Sigmoid colon (tissue), 7 donors: ENCODE data around the gene LAMA3. TPM values are rescaled to one million over a fixed set of nuclear protein-coding genes. Genes with fewer than 3 reads are reported as not detected.

Source experiments
- DNase-seq: peaks from one replicate; pipeline ENCODE4 v3.0.0-alpha.2; 2019
- H3K27ac ChIP-seq, 4 donors: fragments of 200-600 bp; sonication (generic); one replicate each; pipeline ENCODE4 v1.5.1; 2016 to 2019; ENCODE audit warnings: mild to moderate bottlenecking in 1 of 4
- H3K27me3 ChIP-seq, 3 donors: fragments of 200-600 bp; sonication (generic); one replicate each; pipeline ENCODE4 v1.5.1; 2019; ENCODE audit warnings: mild to moderate bottlenecking in 1 of 3
- H3K36me3 ChIP-seq, 4 donors: fragments of 200-600 bp; sonication (generic); one replicate each; pipeline ENCODE4 v1.5.1; 2016 to 2019
- H3K4me1 ChIP-seq, 4 donors: fragments of 200-600 bp; sonication (generic); one replicate each; pipeline ENCODE4 v1.5.1; 2017 to 2019
- H3K4me3 ChIP-seq, 4 donors: fragments of 200-600 bp; sonication (generic); one replicate each; pipeline ENCODE4 v1.5.1; 2017 to 2019; ENCODE audit warnings: mild to moderate bottlenecking in 2 of 4, moderate library complexity in 1 of 4
- H3K9me3 ChIP-seq, 4 donors: fragments of 200-600 bp in 3 of 4; sonication (generic) in 3 of 4; one replicate each; pipeline versions ENCODE4 v1.5.1 to v1.6.1; 2013 to 2019
- CTCF ChIP-seq, 4 experiments: fragments of 450-650 bp in 3 of 4; fragments of 200-600 bp in 1 of 4; IDR thresholded peaks; one replicate each; pipeline ENCODE4 v1.5.1; 2016 to 2019; ENCODE audit warnings: antibody characterized with exemption in 4 of 4, mild to moderate bottlenecking in 3 of 4, moderate library complexity in 2 of 4
- EP300 ChIP-seq, 4 donors: sonication (generic); formaldehyde crosslinking; IDR thresholded peaks; one replicate each; pipeline ENCODE4 v1.6.1; 2017; ENCODE audit warnings: antibody characterized with exemption in 4 of 4
- POLR2A ChIP-seq, 2 donors: fragments of 450-650 bp; IDR thresholded peaks; one replicate each; pipeline ENCODE4 v1.6.1; 2016; ENCODE audit warnings: antibody characterized with exemption in 2 of 2, mild to moderate bottlenecking in 2 of 2, moderate library complexity in 2 of 2
- POLR2AphosphoS5 ChIP-seq, 4 donors: sonication (generic); formaldehyde crosslinking; IDR thresholded peaks; one replicate each; pipeline ENCODE4 v1.6.1; 2017; ENCODE audit warnings: antibody characterized with exemption in 4 of 4
- WGBS, 2 donors: extraction: QIAGEN DNeasy Blood & Tissue Kit; methylation state at CpG; one replicate each; pipeline ENCODE4 v1.1.7; 2013; 5-methylcytosine and 5-hydroxymethylcytosine counted together
- intact Hi-C: fragments of 100-400 bp; cut with DNase I; formaldehyde crosslinking; loops from one replicate; pipeline ENCODE4 v1.15.1; 2023
- polyA plus RNA-seq, 3 donors: library from polyadenylated mRNA; stranded (reverse); fragments of 200-250 nt; gene quantifications; one replicate each; pipeline ENCODE4 v1.2.3, GENCODE V29; 2013
- total RNA-seq, 4 donors: library from RNA; depleted of rRNA; stranded (reverse); fragments of >200 nt; gene quantifications; one replicate each; pipeline ENCODE4 v1.1.0, GENCODE V29; 2016
- donor health status: healthy with polysubstance abuse.
- donor health status: Bipolar disorder and iron deficiency.
- donor health status: healthy.

The LAMA3 gene
- total and polyA plus RNA-seq, 7 donors: 6.0 to 19.9 (median 14.1) TPM

GRCh38 chr18:23810396-23810795 is 121.1 kb downstream of the LAMA3 start:
- Histone ChIP-seq H3K36me3 (no peaks in the 10 kb centered on the region), H3K9me3 (no peaks in the 10 kb centered on the region), H3K27ac (no peak overlapping the region), H3K4me3 (no peak overlapping the region), H3K4me1 (no peaks in the 10 kb centered on the region), H3K27me3 (no peaks in the 10 kb centered on the region)
- intact Hi-C loops: loop anchor here (10.0 kb wide), 1 partner anchor 126 kb away; the partner anchor contains the start of gene LAMA3
- TF ChIP-seq POLR2AphosphoS5 (IDR thresholded peaks at IDR 0.05): no peak
- TF ChIP-seq CTCF (IDR thresholded peaks at IDR 0.05): no peak
- no peak for TF ChIP-seq EP300 (IDR thresholded peaks at IDR 0.05)
- TF ChIP-seq POLR2A (IDR thresholded peaks at IDR 0.05): no peak
- DNase-seq: no peak
- WGBS, 2 donors: 76 to 87% methylated on average over 3 of the region's 3 CpGs

- no peak for DNase-seq
- no peaks in the 10 kb centered on the region for H3K9me3 ChIP-seq
- no peaks in the 10 kb centered on the region for H3K36me3 ChIP-seq
- 93% methylated on average over 3 of the region's 3 CpGs for WGBS, 2 donors
- no peak overlapping the region for H3K27ac ChIP-seq
- TF ChIP-seq POLR2A (IDR thresholded peaks at IDR 0.05) (no peak), POLR2AphosphoS5 (IDR thresholded peaks at IDR 0.05) (no peak), EP300 (IDR thresholded peaks at IDR 0.05) (no peak), CTCF (IDR thresholded peaks at IDR 0.05) (no peak)
- no peaks in the 10 kb centered on the region for H3K4me1 ChIP-seq
- no peak overlapping the region for H3K4me3 ChIP-seq
- intact Hi-C loops: loop anchor here (10.0 kb wide), 1 partner anchor 126 kb away; the partner anchor contains the start of gene LAMA3
- H3K27me3 ChIP-seq: no peaks in the 10 kb centered on the region
Observed at GRCh38 chr18:23811176-23811575, 121.9 kb downstream of the LAMA3 start.

- intact Hi-C loops: loop anchor here (2.0 to 10.0 kb wide), 2 partner anchors 128 to 192 kb away; partner anchors contain the start of gene LAMA3
- 40 to 43% methylated on average over 4 of the region's 4 CpGs for WGBS, 2 donors
- no peak for DNase-seq
Observed at GRCh38 chr18:23812546-23813440, 123.5 kb downstream of the LAMA3 start.

GRCh38 chr18:23814991-23815614 is 125.8 kb downstream of the LAMA3 start:
- Histone ChIP-seq H3K36me3 (no peaks in the 10 kb centered on the region), H3K27me3 (no peaks in the 10 kb centered on the region), H3K4me3 (no peak overlapping the region), H3K4me1 (peaks cover 0 to 9% (median 0%) of the 10 kb centered on the region in 4 donors), H3K9me3 (no peaks in the 10 kb centered on the region), H3K27ac (no peak overlapping the region)
- TF ChIP-seq CTCF (IDR thresholded peaks at IDR 0.05) (no peak), POLR2AphosphoS5 (IDR thresholded peaks at IDR 0.05) (no peak), EP300 (IDR thresholded peaks at IDR 0.05) (no peak), POLR2A (IDR thresholded peaks at IDR 0.05) (no peak)
- 89 to 92% methylated on average over 7 of the region's 7 CpGs for WGBS, 2 donors
- no peak for DNase-seq
- intact Hi-C loops: loop anchor here (10.0 kb wide), 1 partner anchor 130 kb away; the partner anchor contains the start of gene LAMA3

More at GRCh38 chr18:23812546-23813440, 123.5 kb downstream of the LAMA3 start:
- TF ChIP-seq POLR2AphosphoS5 (IDR thresholded peaks at IDR 0.05) (no peak), CTCF (IDR thresholded peaks at IDR 0.05) (peak in 3 of 4 experiments; percentile 45 to 62 (median 50))
- no peaks in the 10 kb centered on the region for H3K36me3 ChIP-seq
- H3K9me3 ChIP-seq: no peaks in the 10 kb centered on the region
- no peak overlapping the region for H3K27ac ChIP-seq
- no peak overlapping the region for H3K4me3 ChIP-seq
- H3K4me1 ChIP-seq: no peaks in the 10 kb centered on the region
- no peaks in the 10 kb centered on the region for H3K27me3 ChIP-seq
